Mononuclear cell (primary cell): ENCODE measurements around the gene CPNE5. TPM values are rescaled to one million over a fixed set of nuclear protein-coding genes. Genes with fewer than 3 reads are reported as not detected.

ENCODE experiments used
- H3K27me3 ChIP-seq: 2 replicates; pipeline ENCODE4 v1.6.0; 2011; ENCODE audit warnings: low read length, control low read depth; ENCODE audit not compliant: insufficient read depth
- H3K4me1 ChIP-seq: 2 replicates; pipeline ENCODE4 v1.5.1; 2011; ENCODE audit warnings: mild to moderate bottlenecking, low read length, control low read depth; ENCODE audit not compliant: insufficient read depth
- H3K4me3 ChIP-seq: 2 replicates; pipeline ENCODE4 v1.5.1; 2011; ENCODE audit warnings: mild to moderate bottlenecking, low read length, moderate library complexity
- H3K9me3 ChIP-seq: 2 replicates; pipeline ENCODE4 v1.5.1; 2011; ENCODE audit warnings: low read depth, mild to moderate bottlenecking, control low read depth, low read length
- total RNA-seq: library from RNA; depleted of rRNA; stranded (reverse); fragments of >200 nt; gene quantifications from one replicate; pipeline ENCODE4 v1.2.3, GENCODE V29; 2012

CPNE5 gene
- total RNA-seq, 1 donor: 6.9 TPM

GRCh38 chr6:36832313-36832712 lies 6.9 kb downstream of the CPNE5 start:
- Histone ChIP-seq H3K4me1 (peaks cover 10% of the 10 kb centered on the region), H3K4me3 (no peak overlapping the region), H3K27me3 (no peaks in the 10 kb centered on the region), H3K9me3 (no peaks in the 10 kb centered on the region)

GRCh38 chr6:36830577-36830976 lies 8.7 kb downstream of the CPNE5 start:
- H3K4me3 ChIP-seq: no peak overlapping the region
- no peaks in the 10 kb centered on the region for H3K27me3 ChIP-seq
- H3K9me3 ChIP-seq: no peaks in the 10 kb centered on the region
- H3K4me1 ChIP-seq: peaks cover 13% of the 10 kb centered on the region

GRCh38 chr6:36829919-36830544 lies 9.2 kb downstream of the CPNE5 start:
- H3K4me1 ChIP-seq: peaks cover 13% of the 10 kb centered on the region
- H3K4me3 ChIP-seq: no peak overlapping the region
- no peaks in the 10 kb centered on the region for H3K27me3 ChIP-seq
- no peaks in the 10 kb centered on the region for H3K9me3 ChIP-seq

GRCh38 chr6:36827261-36828079 lies 11.8 kb downstream of the CPNE5 start:
- no peaks in the 10 kb centered on the region for H3K9me3 ChIP-seq
- no peak overlapping the region for H3K4me3 ChIP-seq
- no peaks in the 10 kb centered on the region for H3K27me3 ChIP-seq
- H3K4me1 ChIP-seq: peaks cover 13% of the 10 kb centered on the region

- peaks cover 13% of the 10 kb centered on the region for H3K4me1 ChIP-seq
- H3K27me3 ChIP-seq: no peaks in the 10 kb centered on the region
- no peak overlapping the region for H3K4me3 ChIP-seq
- H3K9me3 ChIP-seq: no peaks in the 10 kb centered on the region
These were observed 12.6 kb downstream of the CPNE5 start for GRCh38 chr6:36826520-36827227.

- no peaks in the 10 kb centered on the region for H3K9me3 ChIP-seq
- peaks cover 13% of the 10 kb centered on the region for H3K4me1 ChIP-seq
- no peaks in the 10 kb centered on the region for H3K27me3 ChIP-seq
- H3K4me3 ChIP-seq: no peak overlapping the region
These were observed 13.2 kb downstream of the CPNE5 start for GRCh38 chr6:36825994-36826393.

- H3K9me3 ChIP-seq: no peaks in the 10 kb centered on the region
- H3K4me3 ChIP-seq: no peak overlapping the region
- peaks cover 13% of the 10 kb centered on the region for H3K4me1 ChIP-seq
- no peaks in the 10 kb centered on the region for H3K27me3 ChIP-seq
These were observed 13.8 kb downstream of the CPNE5 start for GRCh38 chr6:36825452-36825851.

GRCh38 chr6:36824253-36824652 lies 15.0 kb downstream of the CPNE5 start:
- Histone ChIP-seq H3K4me3 (no peak overlapping the region), H3K4me1 (peaks cover 13% of the 10 kb centered on the region), H3K9me3 (no peaks in the 10 kb centered on the region), H3K27me3 (no peaks in the 10 kb centered on the region)

- peaks cover 13% of the 10 kb centered on the region for H3K4me1 ChIP-seq
- H3K4me3 ChIP-seq: no peak overlapping the region
- no peaks in the 10 kb centered on the region for H3K27me3 ChIP-seq
- H3K9me3 ChIP-seq: no peaks in the 10 kb centered on the region
These were observed 15.7 kb downstream of the CPNE5 start for GRCh38 chr6:36823421-36824096.

- H3K4me1 ChIP-seq: peaks cover 6% of the 10 kb centered on the region
- H3K27me3 ChIP-seq: no peaks in the 10 kb centered on the region
- no peaks in the 10 kb centered on the region for H3K9me3 ChIP-seq
- no peak overlapping the region for H3K4me3 ChIP-seq
These were observed 16.6 kb downstream of the CPNE5 start for GRCh38 chr6:36822506-36823269.

- no peaks in the 10 kb centered on the region for H3K27me3 ChIP-seq
- H3K4me1 ChIP-seq: no peaks in the 10 kb centered on the region
- no peak overlapping the region for H3K4me3 ChIP-seq
- no peaks in the 10 kb centered on the region for H3K9me3 ChIP-seq
These were observed 17.5 kb downstream of the CPNE5 start for GRCh38 chr6:36821581-36822335.

- Histone ChIP-seq H3K27me3 (no peaks in the 10 kb centered on the region), H3K9me3 (no peaks in the 10 kb centered on the region), H3K4me3 (no peak overlapping the region), H3K4me1 (no peaks in the 10 kb centered on the region)
These were observed 18.3 kb downstream of the CPNE5 start for GRCh38 chr6:36820700-36821580.

- Histone ChIP-seq H3K4me3 (no peak overlapping the region), H3K4me1 (no peaks in the 10 kb centered on the region), H3K9me3 (no peaks in the 10 kb centered on the region), H3K27me3 (no peaks in the 10 kb centered on the region)
These were observed 20.5 kb downstream of the CPNE5 start for GRCh38 chr6:36818756-36819155.
